Activated B cell treated with CpG ODN at 0.5 μM for 24 hours (primary cell): Measurements from ENCODE around the gene FPGS. TPM values are rescaled to one million over a fixed set of nuclear protein-coding genes. Genes with fewer than 3 reads are reported as not detected.

Experiments used
- ATAC-seq: fragments of 200-7000 bp; cut with Tn5 transposase; one replicate; pipeline ENCODE4 v1.10.0; 2021; ENCODE audit warnings: low read depth, mild to moderate bottlenecking, moderate library complexity
- CTCF ChIA-PET: fragments of 350-600 bp; sonication (Branson Sonifier 250); formaldehyde crosslinking; loops from one replicate; lab custom pipeline; 2021; ENCODE audit warnings: antibody characterized with exemption; lab: Charles Lee
- POLR2A ChIA-PET: fragments of 350-600 bp; sonication (Branson Sonifier 250); formaldehyde crosslinking; loops from one replicate; lab custom pipeline; 2021; ENCODE audit warnings: antibody characterized with exemption; lab: Charles Lee
- DNase-seq: peaks from one replicate; pipeline ENCODE4 v3.0.0; 2022
- H3K27ac Mint-ChIP-seq: one replicate; pipeline ENCODE4 v1.8.0; 2020; ENCODE audit warnings: mixed read lengths
- H3K27me3 Mint-ChIP-seq: one replicate; pipeline ENCODE4 v1.8.0; 2021; ENCODE audit warnings: mixed read lengths
- H3K36me3 Mint-ChIP-seq: one replicate; pipeline ENCODE4 v1.8.0; 2021; ENCODE audit warnings: low read depth, mixed read lengths
- H3K4me1 Mint-ChIP-seq: one replicate; pipeline ENCODE4 v1.8.0; 2021; ENCODE audit warnings: mixed read lengths
- H3K4me3 Mint-ChIP-seq: one replicate; pipeline ENCODE4 v1.8.0; 2020; ENCODE audit warnings: mild to moderate bottlenecking, mixed read lengths
- H3K9me3 Mint-ChIP-seq: one replicate; pipeline ENCODE4 v1.8.0; 2020; ENCODE audit warnings: mixed read lengths
- CTCF ChIP-seq: fragments of 200-600 bp; IDR thresholded peaks from one replicate; pipeline ENCODE4 v1.8.0; 2022; ENCODE audit warnings: antibody characterized with exemption, mild to moderate bottlenecking
- intact Hi-C: fragments of 100-400 bp; cut with micrococcal nuclease; formaldehyde crosslinking; loops from one replicate; pipeline ENCODE4 v1.15.1; 2024
- total RNA-seq: library from RNA; stranded (reverse); gene quantifications from 2 replicates; pipeline ENCODE4 v1.2.3, GENCODE V29; 2022

The FPGS gene
- total RNA-seq, 1 donor from 2014 or later = 135 TPM

GRCh38 chr9:127850286-127850830 lies 47.7 kb downstream of the FPGS start:
- peaks cover 22% of the 10 kb centered on the region for H3K4me1 Mint-ChIP-seq
- intact Hi-C loops = no loop called here

GRCh38 chr9:127852829-127853228 lies 50.1 kb downstream of the FPGS start:
- H3K4me3 Mint-ChIP-seq = no peak overlapping the region
- TF ChIP-seq CTCF = no peak
- H3K9me3 Mint-ChIP-seq = peaks cover 11% of the 10 kb centered on the region
- peaks cover 33% of the 10 kb centered on the region for H3K4me1 Mint-ChIP-seq
- ChIA-PET POLR2A (interaction anchor here (0.5 to 2.4 kb wide), 6 partner anchors 9 to 83 kb away, joined by 3 to 9 read pairs (median 3); partner anchors contain the start of gene CDK9), CTCF (interaction anchor here (1.3 to 1.4 kb wide), 2 partner anchors 17 to 66 kb away, joined by 3 to 10 read pairs; no protein-coding TSS in a partner anchor)
- H3K27me3 Mint-ChIP-seq = no peaks in the 10 kb centered on the region
- DNase-seq = no peak
- H3K36me3 Mint-ChIP-seq = peaks cover 9% of the 10 kb centered on the region
- intact Hi-C loops = no loop called here
- no peak for ATAC-seq
- H3K27ac Mint-ChIP-seq = no peak overlapping the region

More at GRCh38 chr9:127850286-127850830, 47.7 kb downstream of the FPGS start:
- POLR2A ChIA-PET = interaction anchor here (0.6 to 1.1 kb wide), 2 partner anchors 48 to 58 kb away, joined by 3 to 6 read pairs; partner anchors contain the start of gene FPGS
- no peaks in the 10 kb centered on the region for H3K27me3 Mint-ChIP-seq
- H3K36me3 Mint-ChIP-seq = peaks cover 9% of the 10 kb centered on the region
- H3K27ac Mint-ChIP-seq = no peak overlapping the region
- no peak for ATAC-seq
- H3K9me3 Mint-ChIP-seq = peaks cover 11% of the 10 kb centered on the region
- TF ChIP-seq CTCF = no peak
- DNase-seq = no peak
- no peak overlapping the region for H3K4me3 Mint-ChIP-seq
- CTCF ChIA-PET = no interaction called here

- CTCF ChIA-PET = interaction anchor here (1.3 to 1.4 kb wide), 2 partner anchors 16 to 67 kb away, joined by 3 to 10 read pairs; no protein-coding TSS in a partner anchor
- peaks cover 36% of the 10 kb centered on the region for H3K4me1 Mint-ChIP-seq
- H3K27ac Mint-ChIP-seq = peak overlapping the region; percentile 41
- peak overlapping the region; percentile 82 for H3K4me3 Mint-ChIP-seq
- intact Hi-C loops = no loop called here
- peaks cover 9% of the 10 kb centered on the region for H3K36me3 Mint-ChIP-seq
- POLR2A ChIA-PET = interaction anchor here (0.5 to 2.8 kb wide), 8 partner anchors 8 to 119 kb away, joined by 3 to 9 read pairs (median 4); partner anchors contain the start of genes CDK9 and TOR2A
- ATAC-seq (peak; percentile 35), DNase-seq (no peak)
- TF ChIP-seq CTCF = no peak
- H3K27me3 Mint-ChIP-seq = no peaks in the 10 kb centered on the region
- H3K9me3 Mint-ChIP-seq = peaks cover 9% of the 10 kb centered on the region
Measured at GRCh38 chr9:127853312-127854183, 50.9 kb downstream of the FPGS start.

GRCh38 chr9:127854184-127854806 lies 51.6 kb downstream of the FPGS start, which contains the start of gene ENG:
TSS of gene ENG (minus strand) at chr9:127854658. CDS start at chr9:127854355, 303 bp downstream.
- intact Hi-C loops = no loop called here
- ChIA-PET POLR2A (interaction anchor here (0.6 to 2.8 kb wide), 7 partner anchors 9 to 1950 kb away, joined by 3 to 9 read pairs (median 6); partner anchors contain the start of genes CDK9, TOR2A and URM1), CTCF (interaction anchor here (1.3 to 2.1 kb wide), 4 partner anchors 11 to 119 kb away, joined by 4 to 11 read pairs (median 8); partner anchors contain the start of gene TOR2A)
- peaks cover 3% of the 10 kb centered on the region for H3K36me3 Mint-ChIP-seq
- no peak for TF ChIP-seq CTCF
- peaks cover 2% of the 10 kb centered on the region for H3K9me3 Mint-ChIP-seq
- H3K27me3 Mint-ChIP-seq = no peaks in the 10 kb centered on the region
- peak; percentile 71 for ATAC-seq
- DNase-seq = no peak
- H3K27ac Mint-ChIP-seq = peak within 1 kb of the TSS; percentile 41
- H3K4me1 Mint-ChIP-seq = peaks cover 41% of the 10 kb centered on the region
- peak within 1 kb of the TSS; percentile 82 for H3K4me3 Mint-ChIP-seq
